ENCODE measurements around the gene HP.
"Not testable (repeated sequence)": the region's sequence is repeated elsewhere in the genome, so short reads cannot be mapped to it uniquely, and the experiment has no call there.

DNA sequence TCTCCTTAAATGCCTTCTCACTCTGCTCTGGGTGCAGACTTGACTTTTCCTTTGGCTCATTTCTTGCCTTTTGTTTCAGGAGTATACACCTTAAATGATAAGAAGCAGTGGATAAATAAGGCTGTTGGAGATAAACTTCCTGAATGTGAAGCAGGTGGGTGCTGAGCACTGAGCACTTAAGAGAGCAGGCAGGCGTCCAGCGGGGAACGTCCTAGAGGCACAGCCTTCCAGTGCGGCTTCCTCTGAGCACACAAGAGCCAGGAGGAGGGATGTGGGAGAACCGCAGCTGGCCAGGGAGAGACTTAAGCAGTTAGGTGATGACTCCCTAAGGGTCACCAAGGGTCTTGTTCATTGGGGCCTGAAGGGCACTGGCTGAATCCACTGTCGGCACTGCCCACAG lies 3.0 kb downstream of the HP start:
- TF ChIP-seq PAX5 (IDR thresholded peaks at IDR 0.05; ENCODE audit: borderline replicate concordance, low read depth, low read length); BHLHE40 (IDR thresholded peaks at IDR 0.05; ENCODE audit: borderline replicate concordance in 1 of 2, low read depth in 2 of 2, low read length in 1 of 2); POLR2A (IDR thresholded peaks at IDR 0.05; ENCODE audit: low read depth, low read length); TCF12 (IDR thresholded peaks at IDR 0.05; ENCODE audit: low read depth, low read length); POLR2AphosphoS5 (IDR thresholded peaks at IDR 0.05; ENCODE audit: low read length); RAD21 (IDR thresholded peaks at IDR 0.05; ENCODE audit: insufficient read depth, low read depth, low read length); GABPA (IDR thresholded peaks at IDR 0.05; ENCODE audit: low read depth); NFXL1 (IDR thresholded peaks at IDR 0.05; ENCODE audit: borderline replicate concordance); ZNF274 (IDR thresholded peaks at IDR 0.05; ENCODE audit: insufficient read depth, insufficient read length); SIN3A (IDR thresholded peaks at IDR 0.05; ENCODE audit: low read depth, low read length); HCFC1 (IDR thresholded peaks at IDR 0.05; ENCODE audit: low read length): not testable (repeated sequence)
- TF ChIP-seq, protein P1, sequence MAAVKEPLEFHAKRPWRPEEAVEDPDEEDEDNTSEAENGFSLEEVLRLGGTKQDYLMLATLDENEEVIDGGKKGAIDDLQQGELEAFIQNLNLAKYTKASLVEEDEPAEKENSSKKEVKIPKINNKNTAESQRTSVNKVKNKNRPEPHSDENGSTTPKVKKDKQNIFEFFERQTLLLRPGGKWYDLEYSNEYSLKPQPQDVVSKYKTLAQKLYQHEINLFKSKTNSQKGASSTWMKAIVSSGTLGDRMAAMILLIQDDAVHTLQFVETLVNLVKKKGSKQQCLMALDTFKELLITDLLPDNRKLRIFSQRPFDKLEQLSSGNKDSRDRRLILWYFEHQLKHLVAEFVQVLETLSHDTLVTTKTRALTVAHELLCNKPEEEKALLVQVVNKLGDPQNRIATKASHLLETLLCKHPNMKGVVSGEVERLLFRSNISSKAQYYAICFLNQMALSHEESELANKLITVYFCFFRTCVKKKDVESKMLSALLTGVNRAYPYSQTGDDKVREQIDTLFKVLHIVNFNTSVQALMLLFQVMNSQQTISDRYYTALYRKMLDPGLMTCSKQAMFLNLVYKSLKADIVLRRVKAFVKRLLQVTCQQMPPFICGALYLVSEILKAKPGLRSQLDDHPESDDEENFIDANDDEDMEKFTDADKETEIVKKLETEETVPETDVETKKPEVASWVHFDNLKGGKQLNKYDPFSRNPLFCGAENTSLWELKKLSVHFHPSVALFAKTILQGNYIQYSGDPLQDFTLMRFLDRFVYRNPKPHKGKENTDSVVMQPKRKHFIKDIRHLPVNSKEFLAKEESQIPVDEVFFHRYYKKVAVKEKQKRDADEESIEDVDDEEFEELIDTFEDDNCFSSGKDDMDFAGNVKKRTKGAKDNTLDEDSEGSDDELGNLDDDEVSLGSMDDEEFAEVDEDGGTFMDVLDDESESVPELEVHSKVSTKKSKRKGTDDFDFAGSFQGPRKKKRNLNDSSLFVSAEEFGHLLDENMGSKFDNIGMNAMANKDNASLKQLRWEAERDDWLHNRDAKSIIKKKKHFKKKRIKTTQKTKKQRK (IDR thresholded peaks at IDR 0.05; ENCODE audit: low read depth, low read length) = not testable (repeated sequence)
- TF ChIP-seq, protein P2, sequence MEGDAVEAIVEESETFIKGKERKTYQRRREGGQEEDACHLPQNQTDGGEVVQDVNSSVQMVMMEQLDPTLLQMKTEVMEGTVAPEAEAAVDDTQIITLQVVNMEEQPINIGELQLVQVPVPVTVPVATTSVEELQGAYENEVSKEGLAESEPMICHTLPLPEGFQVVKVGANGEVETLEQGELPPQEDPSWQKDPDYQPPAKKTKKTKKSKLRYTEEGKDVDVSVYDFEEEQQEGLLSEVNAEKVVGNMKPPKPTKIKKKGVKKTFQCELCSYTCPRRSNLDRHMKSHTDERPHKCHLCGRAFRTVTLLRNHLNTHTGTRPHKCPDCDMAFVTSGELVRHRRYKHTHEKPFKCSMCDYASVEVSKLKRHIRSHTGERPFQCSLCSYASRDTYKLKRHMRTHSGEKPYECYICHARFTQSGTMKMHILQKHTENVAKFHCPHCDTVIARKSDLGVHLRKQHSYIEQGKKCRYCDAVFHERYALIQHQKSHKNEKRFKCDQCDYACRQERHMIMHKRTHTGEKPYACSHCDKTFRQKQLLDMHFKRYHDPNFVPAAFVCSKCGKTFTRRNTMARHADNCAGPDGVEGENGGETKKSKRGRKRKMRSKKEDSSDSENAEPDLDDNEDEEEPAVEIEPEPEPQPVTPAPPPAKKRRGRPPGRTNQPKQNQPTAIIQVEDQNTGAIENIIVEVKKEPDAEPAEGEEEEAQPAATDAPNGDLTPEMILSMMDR (IDR thresholded peaks at IDR 0.05 in 2 of 3, conservative IDR thresholded peaks at IDR 0.05 in 1 of 3; ENCODE audit: control insufficient read depth in 2 of 3, extremely low read depth in 1 of 3, insufficient read depth in 1 of 3, low read depth in 3 of 3, low read length in 3 of 3) = not testable (repeated sequence)
- TF ChIP-seq, protein P3, sequence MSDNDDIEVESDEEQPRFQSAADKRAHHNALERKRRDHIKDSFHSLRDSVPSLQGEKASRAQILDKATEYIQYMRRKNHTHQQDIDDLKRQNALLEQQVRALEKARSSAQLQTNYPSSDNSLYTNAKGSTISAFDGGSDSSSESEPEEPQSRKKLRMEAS (IDR thresholded peaks at IDR 0.05; ENCODE audit: low read depth, low read length) = not testable (repeated sequence)

Data from GM12878 (cell line).